Left lung (tissue), 10 donors: ENCODE data around the gene SDK1. TPM values are rescaled to one million over a fixed set of nuclear protein-coding genes. Genes with fewer than 3 reads are reported as not detected.

Source experiments
- ATAC-seq: fragments of 200-7000 bp; cut with Tn5 transposase; one replicate; pipeline ENCODE4 v1.9.1; 2020; ENCODE audit warnings: moderate library complexity
- DNase-seq, 4 donors: peaks; one replicate each; pipeline ENCODE4 v3.0.0-alpha.2; 2013 to 2020
- H3K27ac ChIP-seq, 2 donors: fragments of 200-600 bp; sonication (generic) in 1 of 2; one replicate each; pipeline versions ENCODE4 v1.5.0 to v1.8.0; 2020 to 2021
- H3K27me3 ChIP-seq, 2 donors: fragments of 200-600 bp; sonication (generic) in 1 of 2; one replicate each; pipeline versions ENCODE4 v1.5.0 to v1.8.0; 2020 to 2021
- H3K36me3 ChIP-seq, 2 donors: fragments of 200-600 bp; sonication (generic) in 1 of 2; one replicate each; pipeline versions ENCODE4 v1.5.0 to v1.8.0; 2020 to 2021
- H3K4me1 ChIP-seq, 2 donors: fragments of 200-600 bp; one replicate each; pipeline ENCODE4 v1.8.0; 2021
- H3K4me3 ChIP-seq, 2 donors: fragments of 200-600 bp; sonication (generic) in 1 of 2; one replicate each; pipeline versions ENCODE4 v1.5.0 to v1.8.0; 2020 to 2021; ENCODE audit warnings: mild to moderate bottlenecking in 1 of 2
- H3K9me3 ChIP-seq, 2 donors: fragments of 200-600 bp; sonication (generic) in 1 of 2; one replicate each; pipeline versions ENCODE4 v1.5.0 to v1.8.0; 2020 to 2021
- intact Hi-C, 2 donors: fragments of 100-400 bp; cut with DNase I; formaldehyde crosslinking; loops; one replicate each; pipeline versions ENCODE4 v1.11.2 to v1.14.2; 2022
- polyA plus RNA-seq, 6 donors: library from polyadenylated mRNA; unstranded; fragments of 120-200 nt; gene quantifications; one replicate each; pipeline ENCODE4 v1.2.1, GENCODE V29; 2013; ENCODE audit not compliant: insufficient read length in 6 of 6
- total RNA-seq, 2 donors: library from RNA; stranded (reverse); fragmentation: NEBNext Ultra II Directional; extraction: Animal tissue kit (Norgen Biotek cat#: 25700); gene quantifications; one replicate each; pipeline ENCODE4 v1.2.1, GENCODE V29; 2021
- TF ChIP-seq, protein P1 (sequence below), 2 donors: fragments of 200-600 bp; sonication (generic) in 1 of 2; IDR thresholded peaks; one replicate each; pipeline versions ENCODE4 v1.5.0 to v1.8.0; 2021; ENCODE audit warnings: antibody characterized with exemption in 2 of 2
- donor health status: DM: no; HTN: yes; CAD: no.
- donor health status: DM: no; HTN: no; CAD: no.

Gene SDK1
- total and polyA plus RNA-seq, 8 donors = 5.5 to 17.6 (median 13.0) TPM

DNA sequence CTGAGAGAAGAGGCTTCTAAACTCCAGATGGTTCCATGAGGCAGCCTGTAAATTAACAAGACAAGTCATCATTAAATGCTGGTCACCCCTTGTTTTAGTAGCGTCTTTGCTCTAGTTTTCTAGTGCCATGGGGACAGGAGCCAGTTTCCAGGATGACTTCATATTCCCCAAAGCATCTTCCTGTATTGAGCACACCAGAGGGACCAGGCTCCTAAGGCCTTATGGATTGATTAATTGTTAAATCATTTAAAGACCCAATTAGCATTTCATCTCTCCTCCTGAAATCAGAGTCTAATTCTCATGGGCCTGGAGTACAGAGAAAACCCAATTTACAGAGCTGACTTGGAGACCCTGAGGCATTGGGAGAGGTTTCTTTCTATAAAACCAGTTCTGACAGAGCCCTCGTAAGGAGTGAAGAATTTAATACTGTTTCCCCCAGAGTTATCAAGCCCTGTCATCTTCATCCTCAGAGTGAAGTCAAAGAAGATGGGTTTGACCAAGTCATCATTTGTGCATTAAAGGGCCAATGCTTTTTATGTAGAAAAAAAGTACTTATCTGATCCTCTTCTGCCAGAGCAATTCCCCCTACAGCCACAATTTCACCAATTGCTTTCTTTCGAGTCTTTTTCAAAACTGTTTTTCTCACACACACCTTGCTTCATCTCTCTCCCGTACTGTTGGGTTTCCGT is 678.7 kb downstream of the SDK1 start:
- no peak for DNase-seq
- intact Hi-C loops = no loop called here
- ATAC-seq = no peak
- no peak overlapping the region for H3K27ac ChIP-seq
- no peaks in the 10 kb centered on the region for H3K27me3 ChIP-seq
- no peaks in the 10 kb centered on the region for H3K36me3 ChIP-seq
- H3K4me1 ChIP-seq = no peaks in the 10 kb centered on the region
- TF ChIP-seq, protein P1, sequence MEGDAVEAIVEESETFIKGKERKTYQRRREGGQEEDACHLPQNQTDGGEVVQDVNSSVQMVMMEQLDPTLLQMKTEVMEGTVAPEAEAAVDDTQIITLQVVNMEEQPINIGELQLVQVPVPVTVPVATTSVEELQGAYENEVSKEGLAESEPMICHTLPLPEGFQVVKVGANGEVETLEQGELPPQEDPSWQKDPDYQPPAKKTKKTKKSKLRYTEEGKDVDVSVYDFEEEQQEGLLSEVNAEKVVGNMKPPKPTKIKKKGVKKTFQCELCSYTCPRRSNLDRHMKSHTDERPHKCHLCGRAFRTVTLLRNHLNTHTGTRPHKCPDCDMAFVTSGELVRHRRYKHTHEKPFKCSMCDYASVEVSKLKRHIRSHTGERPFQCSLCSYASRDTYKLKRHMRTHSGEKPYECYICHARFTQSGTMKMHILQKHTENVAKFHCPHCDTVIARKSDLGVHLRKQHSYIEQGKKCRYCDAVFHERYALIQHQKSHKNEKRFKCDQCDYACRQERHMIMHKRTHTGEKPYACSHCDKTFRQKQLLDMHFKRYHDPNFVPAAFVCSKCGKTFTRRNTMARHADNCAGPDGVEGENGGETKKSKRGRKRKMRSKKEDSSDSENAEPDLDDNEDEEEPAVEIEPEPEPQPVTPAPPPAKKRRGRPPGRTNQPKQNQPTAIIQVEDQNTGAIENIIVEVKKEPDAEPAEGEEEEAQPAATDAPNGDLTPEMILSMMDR (IDR thresholded peaks at IDR 0.05) = no peak
- H3K4me3 ChIP-seq = no peak overlapping the region
- H3K9me3 ChIP-seq = peaks cover 0 to 7% of the 10 kb centered on the region in 2 donors

DNA sequence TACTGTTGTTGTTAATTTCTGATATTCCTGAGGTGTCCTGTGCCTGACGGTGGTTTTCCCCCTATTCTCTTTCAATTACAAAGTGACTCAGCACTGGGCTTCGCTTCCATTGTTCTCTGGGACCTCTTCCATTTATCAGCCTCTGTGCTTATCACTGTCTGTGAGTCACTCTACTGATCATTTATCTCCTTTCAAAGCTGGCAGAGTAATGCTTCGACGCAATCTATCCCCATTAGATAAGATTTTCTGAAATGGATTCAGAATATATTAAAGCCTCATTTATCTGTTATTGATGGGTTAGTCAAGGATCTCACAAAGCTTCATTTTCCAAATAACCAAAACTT is 679.2 kb downstream of the SDK1 start:
- no peak overlapping the region for H3K27ac ChIP-seq
- no peaks in the 10 kb centered on the region for H3K36me3 ChIP-seq
- H3K4me3 ChIP-seq = no peak overlapping the region
- intact Hi-C loops = no loop called here
- TF ChIP-seq, protein P1 (IDR thresholded peaks at IDR 0.05) = no peak
- no peaks in the 10 kb centered on the region for H3K4me1 ChIP-seq
- H3K27me3 ChIP-seq = no peaks in the 10 kb centered on the region
- ATAC-seq = no peak
- peaks cover 0 to 7% of the 10 kb centered on the region in 2 donors for H3K9me3 ChIP-seq
- no peak for DNase-seq

DNA sequence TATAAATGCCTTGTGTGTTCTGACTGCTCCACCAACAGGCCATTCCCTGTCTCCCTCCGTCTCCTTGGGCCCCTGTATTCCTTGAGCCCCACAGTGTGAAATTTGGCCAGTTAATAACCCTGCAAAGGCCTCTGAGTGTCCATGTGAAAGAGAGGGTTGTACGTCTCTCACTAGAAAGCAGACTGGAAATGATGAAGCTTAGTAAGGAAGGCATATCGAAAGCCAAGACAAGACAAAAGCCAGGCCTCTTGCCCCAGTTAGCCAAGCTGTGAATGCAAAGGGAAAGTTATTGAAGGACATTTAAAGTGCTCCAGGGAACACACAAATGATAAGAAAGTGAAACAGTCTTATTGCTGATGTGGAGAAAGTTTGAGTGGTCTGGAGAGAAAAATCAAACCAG is 680.2 kb downstream of the SDK1 start:
- no peaks in the 10 kb centered on the region for H3K4me1 ChIP-seq
- H3K27ac ChIP-seq = no peak overlapping the region
- ATAC-seq = no peak
- peaks cover 0 to 7% of the 10 kb centered on the region in 2 donors for H3K9me3 ChIP-seq
- intact Hi-C loops = no loop called here
- TF ChIP-seq, protein P1 (IDR thresholded peaks at IDR 0.05) = no peak
- no peaks in the 10 kb centered on the region for H3K27me3 ChIP-seq
- H3K4me3 ChIP-seq = no peak overlapping the region
- no peaks in the 10 kb centered on the region for H3K36me3 ChIP-seq
- DNase-seq = no peak

DNA sequence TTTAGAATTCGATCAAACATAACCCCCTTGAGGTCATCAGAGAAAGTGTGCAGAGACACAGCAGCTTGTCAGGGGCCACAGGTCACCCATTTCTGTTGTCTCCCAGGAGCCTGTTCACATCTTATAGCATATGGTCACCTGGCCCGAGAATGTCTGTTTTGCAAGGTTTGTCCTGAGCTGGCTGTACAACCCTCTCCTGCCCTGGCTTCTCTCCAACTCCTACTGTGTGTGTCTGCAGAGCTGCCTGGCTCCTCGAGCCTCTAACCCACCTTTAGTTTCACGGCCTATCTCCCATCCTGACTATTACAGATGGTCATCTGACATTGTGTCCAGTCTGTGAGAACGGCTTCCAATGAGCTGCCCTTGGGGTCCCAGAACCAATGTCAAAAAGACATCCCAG is 683.4 kb downstream of the SDK1 start:
- no peak for DNase-seq
- TF ChIP-seq, protein P1 (IDR thresholded peaks at IDR 0.05) = no peak
- H3K27ac ChIP-seq = no peak overlapping the region
- H3K4me1 ChIP-seq = no peaks in the 10 kb centered on the region
- H3K4me3 ChIP-seq = no peak overlapping the region
- intact Hi-C loops = no loop called here
- no peaks in the 10 kb centered on the region for H3K27me3 ChIP-seq
- no peaks in the 10 kb centered on the region for H3K36me3 ChIP-seq
- H3K9me3 ChIP-seq = peaks cover 0 to 7% of the 10 kb centered on the region in 2 donors
- no peak for ATAC-seq

DNA sequence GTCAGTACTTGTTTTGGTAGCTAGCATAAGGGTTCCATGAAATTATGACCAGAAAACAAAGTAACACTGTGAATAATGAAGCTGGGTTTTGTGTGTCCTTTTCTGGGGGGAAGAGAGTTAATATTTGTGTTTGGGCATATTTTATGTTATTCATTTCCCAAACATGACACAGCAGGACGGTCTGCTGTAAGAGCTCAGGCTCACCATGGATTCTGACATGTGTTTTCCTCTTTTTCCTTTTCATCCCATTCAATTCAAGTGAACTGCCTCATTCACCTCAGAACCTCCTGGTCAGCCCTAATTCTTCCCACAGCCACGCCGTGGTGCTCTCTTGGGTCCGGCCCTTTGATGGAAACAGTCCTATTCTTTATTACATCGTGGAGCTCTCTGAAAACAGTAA is 685.9 kb downstream of the SDK1 start:
- peak in 1 of 4 donors; percentile 25 for DNase-seq
- no peaks in the 10 kb centered on the region for H3K27me3 ChIP-seq
- intact Hi-C loops = no loop called here
- no peaks in the 10 kb centered on the region for H3K36me3 ChIP-seq
- no peak overlapping the region for H3K4me3 ChIP-seq
- H3K27ac ChIP-seq = no peak overlapping the region
- ATAC-seq = no peak
- TF ChIP-seq, protein P1 (IDR thresholded peaks at IDR 0.05) = no peak
- H3K4me1 ChIP-seq = no peaks in the 10 kb centered on the region
- peaks cover 0 to 3% of the 10 kb centered on the region in 2 donors for H3K9me3 ChIP-seq
